Activated CD4-positive, alpha-beta memory T cell treated with anti-CD3 and anti-CD28 coated beads for 36 hours (primary cell): ENCODE results near the gene RIC1. TPM values are rescaled to one million over a fixed set of nuclear protein-coding genes. Genes with fewer than 3 reads are reported as not detected.
"Not testable (repeated sequence)": the region's sequence is repeated elsewhere in the genome, so short reads cannot be mapped to it uniquely, and the experiment has no call there.

ENCODE experiments used
- CTCF ChIA-PET: fragments of 350-600 bp; sonication (Branson Sonifier 250); formaldehyde crosslinking; loops from one replicate; lab custom pipeline; 2021; ENCODE audit warnings: antibody characterized with exemption, inconsistent platforms; lab: Charles Lee
- POLR2A ChIA-PET: fragments of 350-600 bp; sonication (Branson Sonifier 250); formaldehyde crosslinking; loops from one replicate; lab custom pipeline; 2021; ENCODE audit warnings: antibody characterized with exemption; lab: Charles Lee
- DNase-seq: peaks from one replicate; pipeline ENCODE4 v3.0.0-alpha.2; 2020
- H3K27ac Mint-ChIP-seq: one replicate; pipeline ENCODE4 v1.8.0; 2021; ENCODE audit warnings: mixed read lengths
- H3K27me3 Mint-ChIP-seq: one replicate; pipeline ENCODE4 v1.8.0; 2021; ENCODE audit warnings: mixed read lengths
- H3K36me3 Mint-ChIP-seq: one replicate; pipeline ENCODE4 v1.8.0; 2021; ENCODE audit warnings: mixed read lengths
- H3K4me1 Mint-ChIP-seq: one replicate; pipeline ENCODE4 v1.8.0; 2021; ENCODE audit warnings: low read depth, mixed read lengths
- H3K4me3 Mint-ChIP-seq: one replicate; pipeline ENCODE4 v1.8.0; 2021; ENCODE audit warnings: mild to moderate bottlenecking, mixed read lengths
- H3K9me3 Mint-ChIP-seq: one replicate; pipeline ENCODE4 v1.8.0; 2021; ENCODE audit warnings: mixed read lengths
- intact Hi-C: fragments of 100-400 bp; cut with micrococcal nuclease; formaldehyde crosslinking; loops from one replicate; pipeline ENCODE4 v1.15.1; 2023
- total RNA-seq, 2 experiments: library from RNA; stranded (reverse); gene quantifications; one replicate each; pipeline ENCODE4 v1.2.3, GENCODE V29; 2021

RIC1 gene
- total RNA-seq, 2 experiments from 2014 or later, result 14.1 to 15.0 TPM

DNA sequence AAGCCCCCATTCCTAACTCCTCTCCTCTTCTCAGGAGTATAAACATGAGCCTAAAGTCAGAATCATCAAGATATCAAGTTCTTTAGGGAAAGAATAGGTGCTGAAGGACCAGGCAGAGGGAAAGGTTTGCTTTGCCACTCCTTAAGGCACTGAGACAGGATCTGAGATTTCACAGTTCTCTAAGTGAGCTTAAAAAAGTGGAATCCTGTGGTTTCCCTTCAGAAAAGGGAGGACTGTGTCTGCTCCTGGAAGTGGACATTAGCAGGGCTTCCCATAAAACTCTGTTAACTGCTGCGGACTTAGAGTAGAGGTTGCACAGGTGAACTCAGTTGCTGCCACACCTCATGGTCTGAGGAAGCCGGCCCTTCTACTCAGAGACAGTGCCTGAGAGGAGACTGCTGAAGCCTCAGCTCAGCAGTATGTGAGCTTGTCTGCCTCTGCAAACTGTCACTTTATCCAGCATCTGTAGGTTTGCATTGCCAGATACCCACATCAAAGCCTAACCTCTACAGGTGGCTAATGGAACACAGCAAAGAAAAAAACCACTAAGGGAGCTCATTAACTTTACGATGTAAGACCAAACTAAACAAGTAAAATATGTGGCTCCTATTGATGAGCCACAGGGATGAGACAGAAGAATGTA, 42.9 kb downstream of the RIC1 start:
- peaks cover 3% of the 10 kb centered on the region for H3K9me3 Mint-ChIP-seq
- H3K4me1 Mint-ChIP-seq, result peaks cover 27% of the 10 kb centered on the region
- intact Hi-C loops, result no loop called here
- no peak overlapping the region for H3K27ac Mint-ChIP-seq
- H3K27me3 Mint-ChIP-seq, result no peaks in the 10 kb centered on the region
- no peak for DNase-seq
- CTCF ChIA-PET, result no interaction called here
- H3K4me3 Mint-ChIP-seq, result no peak overlapping the region
- POLR2A ChIA-PET, result no interaction called here
- peaks cover 2% of the 10 kb centered on the region for H3K36me3 Mint-ChIP-seq

GRCh38 chr9:5675046-5675445, 46.1 kb downstream of the RIC1 start:
- H3K27me3 Mint-ChIP-seq, intact Hi-C loops, H3K4me3 Mint-ChIP-seq, H3K27ac Mint-ChIP-seq, DNase-seq, POLR2A ChIA-PET, H3K36me3 Mint-ChIP-seq, CTCF ChIA-PET, H3K9me3 Mint-ChIP-seq: not testable (repeated sequence)
- H3K4me1 Mint-ChIP-seq, result peaks cover 18% of the 10 kb centered on the region

DNA sequence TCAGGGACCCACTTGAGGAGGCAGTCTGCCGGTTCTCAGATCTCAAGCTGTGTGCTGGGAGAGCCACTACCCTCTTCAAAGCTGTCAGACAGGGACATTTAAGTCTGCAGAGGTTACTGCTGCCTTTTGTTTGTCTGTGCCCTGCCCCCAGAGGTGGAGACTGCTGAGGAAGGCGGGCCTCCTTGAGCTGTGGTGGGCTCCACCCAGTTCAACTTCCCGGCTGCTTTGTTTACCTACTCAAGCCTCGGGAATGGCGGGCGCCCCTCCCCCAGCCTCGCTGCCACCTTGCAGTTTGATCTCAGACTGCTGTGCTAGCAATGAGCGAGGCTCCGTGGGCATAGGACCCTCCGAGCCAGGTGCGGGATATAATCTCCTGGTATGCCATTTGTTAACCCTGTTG, 54.7 kb downstream of the RIC1 start:
- H3K27me3 Mint-ChIP-seq, CTCF ChIA-PET, intact Hi-C loops, DNase-seq, POLR2A ChIA-PET, H3K27ac Mint-ChIP-seq, H3K4me3 Mint-ChIP-seq: not testable (repeated sequence)
- Mint-ChIP-seq H3K4me1 (peaks cover 12% of the 10 kb centered on the region), H3K36me3 (peaks cover 34% of the 10 kb centered on the region), H3K9me3 (peaks cover 19% of the 10 kb centered on the region)

GRCh38 chr9:5684101-5684500, 55.2 kb downstream of the RIC1 start:
- peaks cover 34% of the 10 kb centered on the region for H3K36me3 Mint-ChIP-seq

DNA sequence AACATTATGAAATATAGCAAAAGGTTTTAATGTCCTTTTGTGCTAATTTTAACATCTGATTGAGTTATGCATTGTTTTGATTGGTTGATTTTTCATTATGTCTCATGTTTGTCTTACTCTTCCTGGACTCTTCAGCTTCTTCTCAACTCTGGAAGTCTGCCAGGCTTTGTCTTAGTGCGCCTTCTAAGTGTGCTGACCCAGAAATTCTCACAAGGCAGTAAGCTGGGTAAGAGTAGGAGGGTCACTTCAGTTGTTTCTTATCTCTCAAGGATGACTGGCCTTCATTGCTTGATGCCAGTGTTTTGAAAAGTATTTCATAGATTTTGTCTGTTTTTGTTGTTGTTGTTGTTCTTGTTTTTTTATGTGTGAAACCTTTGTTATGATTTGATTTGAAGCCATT, 59.2 kb downstream of the RIC1 start:
- POLR2A ChIA-PET, result no interaction called here
- no peak for DNase-seq
- H3K4me1 Mint-ChIP-seq, result peaks cover 8% of the 10 kb centered on the region
- intact Hi-C loops, result no loop called here
- H3K27ac Mint-ChIP-seq, result no peak overlapping the region
- peaks cover 17% of the 10 kb centered on the region for H3K36me3 Mint-ChIP-seq
- H3K4me3 Mint-ChIP-seq, result no peak overlapping the region
- H3K9me3 Mint-ChIP-seq, result peaks cover 2% of the 10 kb centered on the region
- no peaks in the 10 kb centered on the region for H3K27me3 Mint-ChIP-seq
- CTCF ChIA-PET, result no interaction called here

More at GRCh38 chr9:5684101-5684500, 55.2 kb downstream of the RIC1 start:
- CTCF ChIA-PET, result no interaction called here
- no peak overlapping the region for H3K4me3 Mint-ChIP-seq
- intact Hi-C loops, result no loop called here
- H3K4me1 Mint-ChIP-seq, result peaks cover 12% of the 10 kb centered on the region
- peaks cover 19% of the 10 kb centered on the region for H3K9me3 Mint-ChIP-seq
- POLR2A ChIA-PET, result no interaction called here
- no peak for DNase-seq
- H3K27ac Mint-ChIP-seq, result no peak overlapping the region
- no peaks in the 10 kb centered on the region for H3K27me3 Mint-ChIP-seq

- Mint-ChIP-seq H3K4me3 (no peak overlapping the region), H3K9me3 (no peaks in the 10 kb centered on the region), H3K27me3 (no peaks in the 10 kb centered on the region), H3K4me1 (peaks cover 9% of the 10 kb centered on the region), H3K27ac (no peak overlapping the region), H3K36me3 (peaks cover 5% of the 10 kb centered on the region)
- DNase-seq, result no peak
- ChIA-PET POLR2A (no interaction called here), CTCF (no interaction called here)
- intact Hi-C loops, result no loop called here
These were observed 61.4 kb downstream of the RIC1 start for GRCh38 chr9:5690278-5690677.

DNA sequence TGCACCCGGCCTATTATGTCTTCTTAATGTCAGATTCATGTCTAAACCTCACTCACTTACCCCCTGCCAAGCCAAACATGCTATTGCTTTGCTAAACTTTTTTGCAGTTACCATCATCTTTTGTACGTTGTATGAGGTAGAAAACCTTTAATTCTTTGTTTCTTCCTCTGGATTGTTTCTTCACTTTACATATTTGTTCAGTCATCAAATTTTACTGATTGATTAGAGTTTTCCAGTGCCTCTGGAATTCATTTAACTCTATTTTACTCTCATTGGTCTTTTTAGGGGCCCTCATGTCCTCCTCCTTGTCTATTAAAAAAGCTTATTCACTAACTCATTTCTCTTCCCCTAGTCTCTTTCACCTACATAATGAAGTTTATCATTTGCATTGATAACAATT, 67.0 kb downstream of the RIC1 start:
- ChIA-PET POLR2A (no interaction called here), CTCF (interaction anchor here (0.7 kb wide), 1 partner anchor 72 kb away, joined by 3 read pairs; no protein-coding TSS in a partner anchor)
- Mint-ChIP-seq H3K27ac (no peak overlapping the region), H3K36me3 (peaks cover 14% of the 10 kb centered on the region), H3K4me3 (no peak overlapping the region), H3K9me3 (no peaks in the 10 kb centered on the region), H3K4me1 (peaks cover 14% of the 10 kb centered on the region), H3K27me3 (no peaks in the 10 kb centered on the region)
- DNase-seq, result no peak
- intact Hi-C loops, result no loop called here

DNA sequence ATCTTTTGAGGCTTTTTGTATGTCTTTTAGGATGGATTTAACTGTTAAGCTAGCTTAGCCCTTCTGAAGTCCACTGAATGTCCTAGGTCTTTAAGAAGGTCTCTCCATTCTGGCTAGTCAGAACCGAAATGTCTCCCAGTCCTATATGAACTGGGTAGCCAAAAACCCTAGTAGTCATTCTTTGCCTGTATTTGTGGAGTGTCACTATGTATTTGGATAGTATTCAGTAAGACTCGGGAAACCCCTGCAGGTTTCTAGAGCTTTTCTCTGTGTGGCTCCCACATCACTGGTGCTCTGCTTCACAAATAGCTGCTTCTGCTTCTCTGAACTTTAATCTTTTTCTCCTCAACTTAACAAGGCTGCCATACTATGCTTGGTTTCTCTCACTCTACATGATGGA, 68.0 kb downstream of the RIC1 start:
- H3K9me3 Mint-ChIP-seq, result no peaks in the 10 kb centered on the region
- CTCF ChIA-PET, result no interaction called here
- H3K27ac Mint-ChIP-seq, result no peak overlapping the region
- peaks cover 16% of the 10 kb centered on the region for H3K36me3 Mint-ChIP-seq
- H3K4me3 Mint-ChIP-seq, result no peak overlapping the region
- peaks cover 14% of the 10 kb centered on the region for H3K4me1 Mint-ChIP-seq
- H3K27me3 Mint-ChIP-seq, result no peaks in the 10 kb centered on the region
- intact Hi-C loops, result no loop called here
- POLR2A ChIA-PET, result no interaction called here
- DNase-seq, result no peak

GRCh38 chr9:5698004-5698403, 69.1 kb downstream of the RIC1 start:
- Mint-ChIP-seq H3K9me3 (no peaks in the 10 kb centered on the region), H3K27ac (no peak overlapping the region), H3K4me1 (peaks cover 13% of the 10 kb centered on the region), H3K4me3 (no peak overlapping the region), H3K27me3 (no peaks in the 10 kb centered on the region), H3K36me3 (peaks cover 21% of the 10 kb centered on the region)
- intact Hi-C loops, result no loop called here
- POLR2A ChIA-PET, result no interaction called here
- CTCF ChIA-PET, result no interaction called here
- DNase-seq, result no peak

DNA sequence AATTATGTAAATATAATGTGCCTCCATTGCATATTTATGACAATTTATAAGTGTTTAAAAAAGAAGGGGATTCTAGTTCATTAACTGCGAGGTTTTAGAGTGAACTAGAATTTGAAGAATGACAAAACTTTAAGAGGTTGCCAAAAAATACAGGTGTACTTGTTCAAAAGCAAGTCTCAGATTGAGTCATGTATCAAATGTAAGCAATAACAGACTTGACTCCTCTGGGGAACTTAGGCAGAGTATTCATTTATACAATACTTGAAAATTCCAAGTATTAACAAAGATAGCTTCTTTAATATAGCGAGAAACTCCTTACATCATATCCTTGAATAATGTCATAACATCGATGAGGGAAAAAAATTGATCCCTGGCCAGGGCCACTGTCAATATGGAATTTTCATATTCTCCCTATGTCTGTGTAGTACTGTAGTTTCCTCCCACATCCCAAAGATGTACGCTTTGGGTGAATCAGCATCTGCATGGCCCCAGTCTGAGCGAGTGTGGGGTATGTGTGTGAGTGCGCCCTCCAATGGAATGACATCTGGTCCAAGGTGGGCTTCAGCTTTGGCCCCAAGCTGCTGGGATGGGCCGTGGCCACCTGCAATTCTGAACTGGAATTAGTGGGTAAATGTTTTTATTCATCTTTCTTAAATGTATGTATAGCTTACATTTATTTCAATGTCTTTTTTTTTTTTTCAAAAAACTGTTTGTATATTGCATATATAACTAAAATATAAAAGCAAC, 70.1 kb downstream of the RIC1 start:
- Mint-ChIP-seq H3K4me1 (peaks cover 11% of the 10 kb centered on the region), H3K4me3 (no peak overlapping the region), H3K36me3 (peaks cover 23% of the 10 kb centered on the region), H3K27ac (no peak overlapping the region), H3K27me3 (no peaks in the 10 kb centered on the region), H3K9me3 (no peaks in the 10 kb centered on the region)
- DNase-seq, result no peak
- POLR2A ChIA-PET, result no interaction called here
- CTCF ChIA-PET, result interaction anchor here (1.4 kb wide), 1 partner anchor 98 kb away, joined by 4 read pairs; no protein-coding TSS in a partner anchor
- intact Hi-C loops, result no loop called here

GRCh38 chr9:5708414-5708813, 79.5 kb downstream of the RIC1 start:
- Mint-ChIP-seq H3K36me3 (peaks cover 44% of the 10 kb centered on the region), H3K4me3 (no peak overlapping the region), H3K4me1 (peaks cover 2% of the 10 kb centered on the region), H3K9me3 (peaks cover 29% of the 10 kb centered on the region), H3K27ac (no peak overlapping the region), H3K27me3 (no peaks in the 10 kb centered on the region)
- ChIA-PET POLR2A (no interaction called here), CTCF (no interaction called here)
- intact Hi-C loops, result no loop called here
- no peak for DNase-seq

- Mint-ChIP-seq H3K9me3 (peaks cover 24% of the 10 kb centered on the region), H3K27me3 (no peaks in the 10 kb centered on the region), H3K27ac (no peak overlapping the region), H3K4me1 (peaks cover 8% of the 10 kb centered on the region), H3K36me3 (peaks cover 57% of the 10 kb centered on the region), H3K4me3 (no peak overlapping the region)
- no peak for DNase-seq
- intact Hi-C loops, result no loop called here
- ChIA-PET POLR2A (no interaction called here), CTCF (no interaction called here)
These were observed 83.9 kb downstream of the RIC1 start for GRCh38 chr9:5712651-5713390.
